Islet precursor cell (in vitro differentiated cells): ENCODE measurements around the gene CD99L2.

Experiments
- DNase-seq: peaks from one replicate; pipeline ENCODE4 v3.0.0-alpha.2; 2018

The CD99L2 gene

GRCh38 chrX:150777328-150777992, 121.0 kb downstream of the CD99L2 start:
- no peak for DNase-seq

- no peak for DNase-seq
These were observed 122.7 kb downstream of the CD99L2 start for GRCh38 chrX:150775569-150776350.

GRCh38 chrX:150774798-150775568, 123.5 kb downstream of the CD99L2 start:
- no peak for DNase-seq

GRCh38 chrX:150773634-150774033, 124.8 kb downstream of the CD99L2 start:
- no peak for DNase-seq

GRCh38 chrX:150773117-150773516, 125.4 kb downstream of the CD99L2 start:
- no peak for DNase-seq

- peak; percentile 89 for DNase-seq
These were observed 126.1 kb downstream of the CD99L2 start for GRCh38 chrX:150772150-150772970.

GRCh38 chrX:150771116-150771515, 127.4 kb downstream of the CD99L2 start:
- DNase-seq, result peak; percentile 38

GRCh38 chrX:150770623-150771022, 127.8 kb downstream of the CD99L2 start:
- DNase-seq, result peak; percentile 46

- no peak for DNase-seq
These were observed 129.1 kb downstream of the CD99L2 start for GRCh38 chrX:150769408-150769807.

- no peak for DNase-seq
These were observed 129.8 kb downstream of the CD99L2 start for GRCh38 chrX:150768580-150769190.

- no peak for DNase-seq
These were observed 130.4 kb downstream of the CD99L2 start for GRCh38 chrX:150768132-150768485.

GRCh38 chrX:150767475-150768131, 130.9 kb downstream of the CD99L2 start:
- DNase-seq, result peak; percentile 77

- DNase-seq, result no peak
These were observed 131.4 kb downstream of the CD99L2 start for GRCh38 chrX:150767045-150767395.

- peak; percentile 50 for DNase-seq
These were observed 132.0 kb downstream of the CD99L2 start for GRCh38 chrX:150766351-150767044.

- peak; percentile 51 for DNase-seq
These were observed 132.6 kb downstream of the CD99L2 start for GRCh38 chrX:150765782-150766350.

- DNase-seq, result no peak
These were observed 133.2 kb downstream of the CD99L2 start for GRCh38 chrX:150765237-150765636.

- DNase-seq, result peak; percentile 59
These were observed 134.7 kb downstream of the CD99L2 start for GRCh38 chrX:150763810-150764209.

- peak; percentile 45 for DNase-seq
These were observed 135.1 kb downstream of the CD99L2 start for GRCh38 chrX:150763303-150763797.

GRCh38 chrX:150762258-150763165, 136.0 kb downstream of the CD99L2 start:
- peak; percentile 48 for DNase-seq

- no peak for DNase-seq
These were observed 136.7 kb downstream of the CD99L2 start for GRCh38 chrX:150761819-150762216.
